Type B pancreatic cell (in vitro differentiated cells): ENCODE data around the gene GALC. TPM values are rescaled to one million over a fixed set of nuclear protein-coding genes. Genes with fewer than 3 reads are reported as not detected.

Experiments
- DNase-seq: peaks from one replicate; pipeline ENCODE4 v3.0.0; 2021; ENCODE audit warnings: mixed read lengths; ENCODE audit not compliant: unreplicated experiment; ENCODE audit errors: extremely low spot score
- H3K27ac Mint-ChIP-seq: 2 replicates; pipeline ENCODE4 v1.8.0; 2021; ENCODE audit warnings: mild to moderate bottlenecking, mixed read lengths
- H3K27me3 Mint-ChIP-seq: 2 replicates; pipeline ENCODE4 v1.8.0; 2021; ENCODE audit warnings: mixed read lengths
- H3K36me3 Mint-ChIP-seq: 2 replicates; pipeline ENCODE4 v1.8.0; 2021; ENCODE audit warnings: mixed read lengths
- H3K4me1 Mint-ChIP-seq: one replicate; pipeline ENCODE4 v1.8.0; 2021; ENCODE audit warnings: mixed read lengths; ENCODE audit not compliant: unreplicated experiment
- H3K4me3 Mint-ChIP-seq: 2 replicates; pipeline ENCODE4 v1.8.0; 2021; ENCODE audit warnings: mild to moderate bottlenecking, mixed read lengths
- H3K9me3 Mint-ChIP-seq: 2 replicates; pipeline ENCODE4 v1.8.0; 2021; ENCODE audit warnings: mixed read lengths
- total RNA-seq: library from RNA; stranded (reverse); gene quantifications from 2 replicates; pipeline ENCODE4 v1.2.1, GENCODE V29; 2021; ENCODE audit warnings: low replicate concordance
- TF ChIP-seq, protein P1 (sequence below): fragments of 200-600 bp; sonication (generic); conservative IDR thresholded peaks from 2 replicates; pipeline ENCODE4 v1.5.0; 2021; ENCODE audit warnings: antibody characterized with exemption, mild to moderate bottlenecking

GALC gene
- total RNA-seq, 1 donor from 2014 or later, result 18.5 TPM

DNA sequence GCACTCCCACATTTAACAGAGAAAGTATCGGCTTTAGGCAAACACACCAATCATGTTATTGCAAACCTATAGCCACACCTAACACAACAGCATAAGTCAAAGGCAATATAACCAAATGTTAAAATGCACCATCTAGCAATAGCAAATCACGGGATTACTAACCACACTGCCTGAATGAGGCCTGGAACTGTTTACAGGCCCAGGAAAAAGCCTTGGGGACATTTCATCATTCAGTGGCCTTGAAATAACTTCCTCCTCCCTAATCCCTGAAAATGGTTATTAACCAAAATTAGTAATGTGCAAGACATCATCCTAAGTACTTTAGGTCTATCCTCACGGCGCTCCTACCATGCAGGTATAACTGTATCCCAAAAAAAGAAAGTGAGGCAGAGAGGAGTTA lies 2.3 kb downstream of the GALC start:
- H3K36me3 Mint-ChIP-seq, result no peaks in the 10 kb centered on the region
- H3K9me3 Mint-ChIP-seq, result no peaks in the 10 kb centered on the region
- peaks cover 16% of the 10 kb centered on the region for H3K4me1 Mint-ChIP-seq

DNA sequence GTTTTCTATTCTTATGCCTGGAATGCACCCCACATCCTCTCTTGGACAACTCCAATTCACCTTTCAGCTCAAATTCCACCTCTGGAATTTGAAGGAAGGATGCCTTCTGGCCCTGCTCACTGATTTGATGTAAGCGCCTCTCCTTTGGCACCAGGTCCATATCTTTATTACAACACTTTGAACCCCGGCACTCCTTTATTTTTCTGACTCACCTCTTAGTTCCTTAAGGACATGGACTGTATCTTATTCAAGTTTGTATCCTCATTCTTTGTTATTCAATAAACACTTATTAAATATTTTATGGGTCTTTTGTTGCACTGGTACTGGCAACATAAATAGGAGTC lies 3.1 kb downstream of the GALC start:
- TF ChIP-seq, protein P1, sequence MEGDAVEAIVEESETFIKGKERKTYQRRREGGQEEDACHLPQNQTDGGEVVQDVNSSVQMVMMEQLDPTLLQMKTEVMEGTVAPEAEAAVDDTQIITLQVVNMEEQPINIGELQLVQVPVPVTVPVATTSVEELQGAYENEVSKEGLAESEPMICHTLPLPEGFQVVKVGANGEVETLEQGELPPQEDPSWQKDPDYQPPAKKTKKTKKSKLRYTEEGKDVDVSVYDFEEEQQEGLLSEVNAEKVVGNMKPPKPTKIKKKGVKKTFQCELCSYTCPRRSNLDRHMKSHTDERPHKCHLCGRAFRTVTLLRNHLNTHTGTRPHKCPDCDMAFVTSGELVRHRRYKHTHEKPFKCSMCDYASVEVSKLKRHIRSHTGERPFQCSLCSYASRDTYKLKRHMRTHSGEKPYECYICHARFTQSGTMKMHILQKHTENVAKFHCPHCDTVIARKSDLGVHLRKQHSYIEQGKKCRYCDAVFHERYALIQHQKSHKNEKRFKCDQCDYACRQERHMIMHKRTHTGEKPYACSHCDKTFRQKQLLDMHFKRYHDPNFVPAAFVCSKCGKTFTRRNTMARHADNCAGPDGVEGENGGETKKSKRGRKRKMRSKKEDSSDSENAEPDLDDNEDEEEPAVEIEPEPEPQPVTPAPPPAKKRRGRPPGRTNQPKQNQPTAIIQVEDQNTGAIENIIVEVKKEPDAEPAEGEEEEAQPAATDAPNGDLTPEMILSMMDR, result no peak
- Mint-ChIP-seq H3K27ac (no peak overlapping the region), H3K4me1 (peaks cover 16% of the 10 kb centered on the region), H3K36me3 (no peaks in the 10 kb centered on the region), H3K27me3 (no peaks in the 10 kb centered on the region), H3K4me3 (no peak overlapping the region), H3K9me3 (no peaks in the 10 kb centered on the region)
- DNase-seq, result no peak

More for the DNA sequence above, 2.3 kb downstream of the GALC start:
- Mint-ChIP-seq H3K27ac (no peak overlapping the region), H3K27me3 (no peaks in the 10 kb centered on the region), H3K4me3 (no peak overlapping the region)
- TF ChIP-seq, protein P1, result no peak
- no peak for DNase-seq

DNA sequence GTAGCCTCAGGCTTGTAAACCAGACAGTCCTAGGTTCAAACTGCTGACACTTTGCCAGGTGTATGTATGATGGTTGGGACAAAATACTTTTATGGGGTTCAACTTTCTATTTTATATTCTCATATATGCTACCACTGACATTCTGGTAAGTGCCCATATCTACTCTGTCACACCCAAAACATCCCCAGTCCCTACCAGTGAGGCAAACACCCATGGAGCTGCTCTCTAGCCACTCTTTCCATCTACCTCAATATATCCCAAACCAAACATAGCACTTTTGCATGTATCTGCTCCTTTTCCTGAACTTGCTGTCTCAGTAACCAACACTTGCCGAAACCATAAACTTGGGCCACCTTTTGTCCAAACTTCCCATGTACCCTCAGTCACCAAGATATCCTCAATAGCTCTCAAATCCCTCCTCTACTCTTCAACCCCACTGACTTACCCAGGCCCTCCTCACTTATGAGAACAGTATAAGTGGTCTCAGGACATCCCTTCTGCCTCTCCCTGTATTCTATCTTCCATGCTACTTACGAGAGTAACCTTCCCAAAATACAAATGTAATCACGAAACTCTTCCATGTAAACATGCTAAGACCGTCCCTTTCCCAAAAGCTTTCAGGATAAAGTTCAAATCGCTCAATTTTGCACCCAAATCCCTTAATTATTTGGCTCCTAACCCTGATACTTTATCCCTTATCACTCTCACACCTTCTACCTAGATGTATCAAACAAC lies 3.6 kb downstream of the GALC start:
- no peaks in the 10 kb centered on the region for H3K36me3 Mint-ChIP-seq
- H3K4me1 Mint-ChIP-seq, result peaks cover 16% of the 10 kb centered on the region
- no peaks in the 10 kb centered on the region for H3K9me3 Mint-ChIP-seq
- no peaks in the 10 kb centered on the region for H3K27me3 Mint-ChIP-seq
- DNase-seq, result no peak
- no peak overlapping the region for H3K4me3 Mint-ChIP-seq
- TF ChIP-seq, protein P1, result no peak
- H3K27ac Mint-ChIP-seq, result no peak overlapping the region

DNA sequence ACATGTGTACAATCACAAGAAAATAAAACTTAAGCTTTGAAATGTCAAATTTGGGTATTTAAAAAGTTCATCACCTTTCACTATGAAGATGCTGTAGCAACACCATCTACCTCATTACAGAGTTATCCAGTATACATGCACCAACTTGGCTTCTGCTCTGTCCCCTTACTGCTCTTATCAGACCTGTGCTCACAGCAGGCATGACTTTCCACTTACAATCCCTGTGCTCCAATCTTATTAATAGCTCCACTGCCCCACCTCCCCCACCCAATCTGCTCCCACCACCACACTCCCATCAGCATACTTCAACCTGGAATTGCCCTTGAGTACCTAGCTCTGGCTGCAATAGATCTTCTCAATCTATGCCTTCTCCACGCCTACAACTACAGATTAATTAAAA lies 13.3 kb downstream of the GALC start:
- Mint-ChIP-seq H3K4me3 (no peak overlapping the region), H3K36me3 (peaks cover 8% of the 10 kb centered on the region), H3K4me1 (no peaks in the 10 kb centered on the region), H3K27ac (no peak overlapping the region), H3K9me3 (no peaks in the 10 kb centered on the region), H3K27me3 (no peaks in the 10 kb centered on the region)
- TF ChIP-seq, protein P1, result no peak
- no peak for DNase-seq

DNA sequence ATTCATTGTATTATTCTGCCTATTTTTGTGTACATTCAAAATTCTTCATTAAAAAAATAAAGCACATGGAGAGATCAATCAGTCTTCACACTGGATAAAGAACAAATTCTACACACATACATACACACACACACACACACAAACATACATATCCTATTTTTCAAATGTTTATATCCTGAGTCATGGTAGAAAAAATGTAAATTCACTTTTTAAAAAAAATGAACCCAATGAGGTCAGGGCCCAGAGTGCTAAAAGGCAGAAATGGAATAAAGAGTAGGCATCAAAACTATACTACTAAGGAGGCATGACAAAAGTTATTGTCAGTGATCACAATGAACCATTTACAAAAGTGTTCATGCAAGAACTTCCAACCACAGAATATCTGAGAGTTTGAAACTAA lies 17.3 kb downstream of the GALC start:
- no peaks in the 10 kb centered on the region for H3K27me3 Mint-ChIP-seq
- TF ChIP-seq, protein P1, result no peak
- H3K36me3 Mint-ChIP-seq, result peaks cover 4% of the 10 kb centered on the region
- no peaks in the 10 kb centered on the region for H3K4me1 Mint-ChIP-seq
- no peaks in the 10 kb centered on the region for H3K9me3 Mint-ChIP-seq
- H3K4me3 Mint-ChIP-seq, result no peak overlapping the region
- DNase-seq, result no peak
- H3K27ac Mint-ChIP-seq, result no peak overlapping the region
